Activated CD4-positive, alpha-beta T cell treated with anti-CD3 and anti-CD28 coated beads, Interleukin-2, Interleukin-4, amounts not matched to agents 100 ng/mL and 50 ng/mL, durations not matched to agents 16 hours and 8 hours (primary cell): ENCODE measurements around the gene SDR42E2.
"Not testable (repeated sequence)": the region's sequence is repeated elsewhere in the genome, so short reads cannot be mapped to it uniquely, and the experiment has no call there.

ENCODE experiments used
- DNase-seq: peaks from one replicate; pipeline ENCODE4 v3.0.0-alpha.2; 2020; ENCODE audit warnings: low spot score

The SDR42E2 gene

GRCh38 chr16:22162656-22163009, 327 bp downstream of the SDR42E2 start:
- DNase-seq, result no peak

GRCh38 chr16:22163806-22164205, 1.5 kb downstream of the SDR42E2 start:
- no peak for DNase-seq

- no peak for DNase-seq
These were observed 2.2 kb downstream of the SDR42E2 start for GRCh38 chr16:22164482-22164881.

DNA sequence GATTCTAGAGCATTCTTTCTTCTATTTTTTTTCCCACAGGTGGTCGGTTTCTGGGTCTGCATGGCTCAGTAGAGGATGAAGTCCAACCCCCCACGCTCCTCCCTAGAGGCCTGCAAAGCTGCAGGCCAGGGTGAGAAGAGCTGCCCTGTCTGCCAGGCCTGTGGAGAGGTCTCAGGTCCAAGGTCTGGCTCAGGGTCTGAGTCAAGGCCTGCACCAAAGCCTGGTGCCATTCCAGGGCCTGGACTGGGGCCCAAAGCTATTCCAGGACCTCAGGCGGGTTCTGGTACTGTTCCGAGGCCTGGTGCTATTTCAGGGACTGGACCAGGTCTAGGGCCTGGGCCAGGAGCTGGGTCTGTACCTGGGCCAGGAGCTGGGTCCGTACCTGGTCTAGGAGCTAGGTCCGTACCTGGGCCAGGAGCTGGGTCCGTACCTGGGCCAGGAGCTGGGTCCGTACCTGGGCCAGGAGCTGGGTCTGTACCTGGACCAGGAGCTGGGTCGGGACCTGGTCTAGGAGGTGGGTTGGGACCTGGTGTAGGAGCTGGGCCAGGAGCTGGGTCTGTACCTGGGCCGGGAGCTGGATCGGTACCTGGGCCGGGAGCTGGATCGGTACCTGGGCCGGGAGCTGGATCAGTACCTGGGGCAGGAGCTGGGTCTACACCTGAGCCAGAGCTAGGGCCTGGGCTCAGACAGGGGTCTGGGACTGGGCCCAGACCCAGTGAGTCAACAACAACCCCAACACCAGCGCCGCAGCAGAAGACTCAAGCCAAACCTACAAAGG, 3.4 kb downstream of the SDR42E2 start:
- no peak for DNase-seq

GRCh38 chr16:22171953-22172352, 9.6 kb downstream of the SDR42E2 start:
- DNase-seq, result no peak

DNA sequence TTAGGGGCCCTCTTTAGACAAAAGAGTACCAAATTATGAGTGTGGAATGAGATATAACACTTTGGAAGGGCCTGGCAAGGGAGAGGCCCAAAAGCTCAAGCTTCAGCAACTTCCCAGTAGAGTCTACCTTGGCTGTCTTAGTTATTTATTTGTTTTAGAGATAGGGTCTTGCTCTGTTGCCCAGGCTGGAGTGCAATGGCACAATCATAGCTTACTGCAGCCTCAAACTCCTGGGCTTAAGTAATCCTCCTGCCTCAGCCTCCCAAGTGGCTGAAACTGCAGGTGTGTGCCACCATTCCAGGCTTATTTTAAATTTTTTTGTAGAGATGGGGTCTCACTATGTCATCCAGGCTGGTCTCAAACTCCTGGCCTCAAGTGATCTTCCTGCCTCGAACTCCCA, 10.3 kb downstream of the SDR42E2 start:
- not testable (repeated sequence) for DNase-seq

GRCh38 chr16:22174642-22175041, 12.3 kb downstream of the SDR42E2 start:
- no peak for DNase-seq

DNA sequence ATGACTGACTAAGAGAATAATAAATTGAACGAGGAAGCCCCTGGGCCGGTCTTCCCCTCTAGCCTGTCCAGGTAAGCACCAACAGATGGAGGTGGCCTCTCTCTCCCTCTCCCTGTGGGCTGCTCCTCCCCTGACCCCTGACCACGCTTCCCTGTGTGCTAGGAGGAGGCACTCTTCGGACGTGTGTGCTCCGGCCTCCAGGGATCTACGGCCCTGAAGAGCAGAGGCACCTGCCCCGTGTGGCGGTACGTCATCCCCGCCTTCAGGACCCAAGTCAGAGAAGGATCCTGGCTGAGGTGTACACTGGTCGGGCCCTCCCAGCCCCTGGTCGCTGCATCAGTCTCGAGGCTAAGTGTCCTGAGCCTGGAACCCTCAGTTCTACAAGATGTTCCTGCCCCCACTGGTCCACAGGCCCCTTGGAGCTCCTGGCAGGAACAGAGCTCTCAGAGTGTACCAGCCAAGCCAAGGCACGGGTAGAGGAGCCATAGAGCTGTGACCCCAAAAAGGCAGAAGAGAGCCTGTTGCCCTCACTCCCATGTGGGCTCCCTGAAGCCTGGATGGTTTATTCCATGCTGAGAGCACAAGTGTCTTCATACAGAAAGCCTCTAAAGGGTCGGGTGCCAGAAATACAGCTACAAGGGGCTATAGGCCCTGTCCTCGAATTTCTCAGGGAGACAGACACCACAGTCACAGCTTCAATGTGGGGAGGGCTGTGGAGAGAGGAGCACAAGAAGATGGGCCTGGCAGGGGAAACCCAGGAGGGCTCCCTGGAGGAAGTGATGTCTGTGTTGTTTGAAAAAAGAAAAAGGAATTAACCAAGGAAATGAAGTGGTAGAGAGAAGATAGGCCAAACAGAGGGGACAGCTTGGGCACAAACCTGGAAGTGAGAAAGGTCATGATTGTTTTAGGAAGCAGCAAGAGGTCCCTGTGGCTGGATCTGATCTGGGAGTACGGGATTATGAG, 15.9 kb downstream of the SDR42E2 start:
- no peak for DNase-seq

DNA sequence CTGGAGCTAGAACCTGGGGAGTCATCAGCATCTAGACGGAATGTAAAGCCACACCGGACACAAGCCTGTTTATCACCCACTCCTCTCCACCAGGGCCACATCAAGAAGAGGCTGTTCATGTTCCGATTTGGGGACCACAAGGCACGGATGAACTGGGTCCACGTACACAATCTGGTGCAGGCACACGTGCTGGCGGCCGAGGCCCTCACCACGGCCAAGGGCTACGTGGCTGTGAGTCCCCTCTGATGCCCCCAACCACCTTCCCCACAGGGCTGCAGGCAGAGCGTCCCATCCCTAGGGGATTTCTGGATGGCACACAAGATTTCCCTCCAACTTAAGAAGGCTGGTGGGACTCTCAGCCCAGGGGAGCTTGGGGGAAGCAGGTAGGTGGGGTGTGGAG, 19.1 kb downstream of the SDR42E2 start:
- DNase-seq, result no peak

DNA sequence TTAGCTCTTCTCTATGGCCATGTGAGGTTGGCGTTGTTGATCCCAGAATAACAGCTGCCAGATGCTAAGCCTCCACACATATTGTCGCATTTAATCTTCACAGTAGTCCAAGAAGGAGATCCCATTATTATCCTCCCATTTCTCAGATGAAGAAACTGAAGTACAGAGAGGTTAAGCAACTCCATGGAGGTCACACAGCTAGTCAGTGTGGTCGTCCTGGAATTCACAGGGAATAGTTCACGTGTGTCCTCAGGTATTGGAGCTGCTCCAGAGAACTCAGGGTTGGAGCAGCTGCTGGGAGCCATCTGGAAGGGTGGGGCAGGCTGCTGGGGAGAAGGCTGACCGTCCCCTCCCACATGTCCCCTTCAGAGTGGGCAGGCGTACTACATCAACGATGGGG, 19.5 kb downstream of the SDR42E2 start:
- DNase-seq, result no peak

- no peak for DNase-seq
These were observed 21.0 kb downstream of the SDR42E2 start for GRCh38 chr16:22183335-22183734.

GRCh38 chr16:22183901-22184614, 21.8 kb downstream of the SDR42E2 start:
- no peak for DNase-seq

GRCh38 chr16:22184615-22184968, 22.3 kb downstream of the SDR42E2 start:
- DNase-seq, result no peak

- no peak for DNase-seq
These were observed 24.2 kb downstream of the SDR42E2 start for GRCh38 chr16:22186517-22186916.

- no peak for DNase-seq
These were observed 25.9 kb downstream of the SDR42E2 start for GRCh38 chr16:22188267-22188594.

- peak; percentile 76 for DNase-seq
These were observed 26.5 kb downstream of the SDR42E2 start for GRCh38 chr16:22188595-22189442.

- no peak for DNase-seq
These were observed 27.3 kb downstream of the SDR42E2 start for GRCh38 chr16:22189473-22190080.

DNA sequence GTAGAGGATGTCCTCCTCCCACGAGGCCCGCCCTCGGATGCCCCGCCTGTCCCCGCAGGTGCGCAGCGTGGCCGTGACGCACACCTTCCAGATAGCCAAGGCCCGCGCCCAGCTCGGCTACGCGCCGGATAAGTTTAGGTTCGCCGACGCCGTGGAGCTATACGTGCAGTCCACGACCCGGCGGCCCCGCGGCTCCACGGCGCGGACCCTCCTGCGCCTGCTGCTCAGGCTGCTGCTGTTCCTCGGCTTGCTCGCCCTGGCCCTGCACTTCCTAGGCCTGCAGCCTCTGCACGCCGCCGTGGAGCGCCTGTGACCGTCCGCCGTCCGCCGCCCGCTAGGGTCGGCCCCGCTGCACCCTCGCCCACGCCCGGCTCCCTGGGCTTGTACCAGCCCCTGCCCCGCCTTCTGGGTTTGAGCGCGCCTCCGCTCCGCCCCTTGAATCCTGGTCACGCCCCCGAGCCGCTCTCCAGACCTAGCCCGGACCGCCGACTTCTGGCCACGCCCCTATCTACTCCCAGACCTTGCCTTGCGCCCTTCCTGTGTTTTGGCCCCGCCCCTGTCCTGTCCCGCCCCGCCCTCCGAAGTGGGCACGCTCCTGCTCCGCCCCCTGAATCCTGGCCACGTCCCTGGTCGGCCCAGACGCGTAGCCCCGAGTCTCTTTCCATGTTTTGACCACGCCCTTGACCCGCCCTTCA, 27.9 kb downstream of the SDR42E2 start:
- peak; percentile 100 for DNase-seq

GRCh38 chr16:22190776-22191531, 28.6 kb downstream of the SDR42E2 start:
- peak; percentile 99 for DNase-seq
